Upper lobe of left lung (tissue), 6 donors: ENCODE measurements around the gene MRPL58. TPM values are rescaled to one million over a fixed set of nuclear protein-coding genes. Genes with fewer than 3 reads are reported as not detected.

Experiments used
- ATAC-seq, 2 donors: fragments of 200-7000 bp; cut with Tn5 transposase; one replicate each; pipeline ENCODE4 v1.9.1; 2022; ENCODE audit warnings: mild to moderate bottlenecking in 2 of 2, moderate library complexity in 2 of 2; ENCODE audit not compliant: low FRiP score in 2 of 2
- DNase-seq, 2 donors: peaks; one replicate each; pipeline ENCODE4 v3.0.0-alpha.2; 2019 to 2020
- H3K27ac ChIP-seq, 4 donors: fragments of 200-600 bp; sonication (generic); one replicate each; pipeline ENCODE4 v1.5.1; 2016 to 2019
- H3K27me3 ChIP-seq, 4 donors: fragments of 200-600 bp; sonication (generic); one replicate each; pipeline ENCODE4 v1.5.1; 2017 to 2019
- H3K36me3 ChIP-seq, 4 donors: fragments of 200-600 bp; sonication (generic); one replicate each; pipeline ENCODE4 v1.5.1; 2016 to 2019
- H3K4me1 ChIP-seq, 4 donors: fragments of 200-600 bp; sonication (generic); one replicate each; pipeline ENCODE4 v1.5.1; 2018 to 2019
- H3K4me3 ChIP-seq, 4 donors: fragments of 200-600 bp; sonication (generic); one replicate each; pipeline ENCODE4 v1.5.1; 2017 to 2019; ENCODE audit warnings: mild to moderate bottlenecking in 2 of 4, moderate library complexity in 1 of 4
- H3K9me3 ChIP-seq, 4 donors: fragments of 200-600 bp; sonication (generic); one replicate each; pipeline ENCODE4 v1.5.1; 2018 to 2019
- EP300 ChIP-seq, 4 donors: sonication (generic); formaldehyde crosslinking; IDR thresholded peaks; one replicate each; pipeline ENCODE4 v1.5.1; 2017; ENCODE audit warnings: antibody characterized with exemption in 4 of 4, control low read depth in 2 of 4
- POLR2A ChIP-seq, 4 donors: fragments of 450-650 bp; IDR thresholded peaks; one replicate each; pipeline ENCODE4 v1.5.1; 2016 to 2017; ENCODE audit warnings: antibody characterized with exemption in 4 of 4, mild to moderate bottlenecking in 2 of 4
- POLR2AphosphoS5 ChIP-seq, 2 donors: sonication (generic); formaldehyde crosslinking; IDR thresholded peaks; one replicate each; pipeline ENCODE4 v1.5.1; 2017; ENCODE audit warnings: antibody characterized with exemption in 2 of 2
- WGBS, 2 donors: methylation state at CpG; one replicate each; pipeline ENCODE4 v1.1.5; 2017 to 2018; 5-methylcytosine and 5-hydroxymethylcytosine counted together
- total RNA-seq, 6 donors: library from RNA; depleted of rRNA in 4 of 6; stranded (reverse); fragments of >200 nt in 4 of 6; gene quantifications; one replicate each; pipeline versions ENCODE4 v1.1.0 to v1.2.1, GENCODE V29; 2016 to 2021
- TF ChIP-seq, protein P1 (sequence below), 6 experiments: fragments of 450-650 bp in 4 of 6; fragments of 200-600 bp in 2 of 6; sonication (generic) in 2 of 6; IDR thresholded peaks; one replicate each; pipeline ENCODE4 v1.5.1; 2016 to 2019; ENCODE audit warnings: antibody characterized with exemption in 6 of 6
- donor health status: DM: no; HTN: no; CAD: no; lungs with moderate emphysema.
- donor health status: DM: no; HTN: yes; CAD: no; lungs with severe emphysema.

Gene MRPL58
- total RNA-seq, 6 donors from 2014 or later, result 10.5 to 41.0 (median 21.8) TPM

- H3K36me3 ChIP-seq, result no peaks in the 10 kb centered on the region
- H3K9me3 ChIP-seq, result no peaks in the 10 kb centered on the region
- TF ChIP-seq POLR2A (IDR thresholded peaks at IDR 0.05) (peak in 1 of 4 donors; percentile 51), POLR2AphosphoS5 (IDR thresholded peaks at IDR 0.05) (peak in 1 of 2 donors; percentile 43), EP300 (IDR thresholded peaks at IDR 0.05) (no peak)
- TF ChIP-seq, protein P1, sequence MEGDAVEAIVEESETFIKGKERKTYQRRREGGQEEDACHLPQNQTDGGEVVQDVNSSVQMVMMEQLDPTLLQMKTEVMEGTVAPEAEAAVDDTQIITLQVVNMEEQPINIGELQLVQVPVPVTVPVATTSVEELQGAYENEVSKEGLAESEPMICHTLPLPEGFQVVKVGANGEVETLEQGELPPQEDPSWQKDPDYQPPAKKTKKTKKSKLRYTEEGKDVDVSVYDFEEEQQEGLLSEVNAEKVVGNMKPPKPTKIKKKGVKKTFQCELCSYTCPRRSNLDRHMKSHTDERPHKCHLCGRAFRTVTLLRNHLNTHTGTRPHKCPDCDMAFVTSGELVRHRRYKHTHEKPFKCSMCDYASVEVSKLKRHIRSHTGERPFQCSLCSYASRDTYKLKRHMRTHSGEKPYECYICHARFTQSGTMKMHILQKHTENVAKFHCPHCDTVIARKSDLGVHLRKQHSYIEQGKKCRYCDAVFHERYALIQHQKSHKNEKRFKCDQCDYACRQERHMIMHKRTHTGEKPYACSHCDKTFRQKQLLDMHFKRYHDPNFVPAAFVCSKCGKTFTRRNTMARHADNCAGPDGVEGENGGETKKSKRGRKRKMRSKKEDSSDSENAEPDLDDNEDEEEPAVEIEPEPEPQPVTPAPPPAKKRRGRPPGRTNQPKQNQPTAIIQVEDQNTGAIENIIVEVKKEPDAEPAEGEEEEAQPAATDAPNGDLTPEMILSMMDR (IDR thresholded peaks at IDR 0.05), result no peak
- H3K27ac ChIP-seq, result peak within 1 kb of the TSS; percentile 64 to 82 (median 78)
- peak within 1 kb of the TSS; percentile 73 to 91 (median 78) for H3K4me3 ChIP-seq
- H3K4me1 ChIP-seq, result peaks cover 25 to 47% (median 32%) of the 10 kb centered on the region in 4 donors
- peak; percentile 28 to 83 for ATAC-seq
- H3K27me3 ChIP-seq, result peaks cover 0 to 10% (median 7%) of the 10 kb centered on the region in 4 donors
- DNase-seq, result peak; percentile 86 to 96
- WGBS, 2 donors, result 0 to 1% methylated on average over 22 to 55 of the region's 95 CpGs
Observed at GRCh38 chr17:74972107-74972972, 40.1 kb upstream of the MRPL58 start, which contains the start of gene HID1. HID1 (minus strand) TSS chr17:74972759; CDS start chr17:74972656, 103 bp downstream.

GRCh38 chr17:74972973-74973328 is 39.5 kb upstream of the MRPL58 start:
- peak overlapping the region; percentile 64 to 82 (median 78) for H3K27ac ChIP-seq
- no peak for ATAC-seq
- TF ChIP-seq, protein P1 (IDR thresholded peaks at IDR 0.05), result no peak
- TF ChIP-seq POLR2A (IDR thresholded peaks at IDR 0.05), result no peak
- no peak for TF ChIP-seq POLR2AphosphoS5 (IDR thresholded peaks at IDR 0.05)

GRCh38 chr17:74975943-74976342 is 36.5 kb upstream of the MRPL58 start:
- H3K4me1 ChIP-seq, result peaks cover 14 to 23% (median 19%) of the 10 kb centered on the region in 4 donors
- DNase-seq (no peak), ATAC-seq (no peak)
- TF ChIP-seq POLR2A (IDR thresholded peaks at IDR 0.05) (no peak), POLR2AphosphoS5 (IDR thresholded peaks at IDR 0.05) (no peak), EP300 (IDR thresholded peaks at IDR 0.05) (no peak)
- TF ChIP-seq, protein P1 (IDR thresholded peaks at IDR 0.05), result no peak
- no peak overlapping the region for H3K27ac ChIP-seq
- H3K27me3 ChIP-seq, result peaks cover 0 to 10% (median 7%) of the 10 kb centered on the region in 4 donors
- H3K36me3 ChIP-seq, result no peaks in the 10 kb centered on the region
- H3K9me3 ChIP-seq, result no peaks in the 10 kb centered on the region
- 85 to 87% methylated on average over 4 of the region's 4 CpGs for WGBS, 2 donors
- no peak overlapping the region for H3K4me3 ChIP-seq

More at GRCh38 chr17:74972973-74973328, 39.5 kb upstream of the MRPL58 start:
- Histone ChIP-seq H3K4me3 (peak overlapping the region; percentile 73 to 91 (median 78)), H3K4me1 (peaks cover 25 to 46% (median 32%) of the 10 kb centered on the region in 4 donors), H3K27me3 (peaks cover 0 to 10% (median 7%) of the 10 kb centered on the region in 4 donors), H3K9me3 (no peaks in the 10 kb centered on the region), H3K36me3 (no peaks in the 10 kb centered on the region)
- 18 to 22% methylated on average over 17 of the region's 17 CpGs for WGBS, 2 donors
- DNase-seq, result no peak

DNA sequence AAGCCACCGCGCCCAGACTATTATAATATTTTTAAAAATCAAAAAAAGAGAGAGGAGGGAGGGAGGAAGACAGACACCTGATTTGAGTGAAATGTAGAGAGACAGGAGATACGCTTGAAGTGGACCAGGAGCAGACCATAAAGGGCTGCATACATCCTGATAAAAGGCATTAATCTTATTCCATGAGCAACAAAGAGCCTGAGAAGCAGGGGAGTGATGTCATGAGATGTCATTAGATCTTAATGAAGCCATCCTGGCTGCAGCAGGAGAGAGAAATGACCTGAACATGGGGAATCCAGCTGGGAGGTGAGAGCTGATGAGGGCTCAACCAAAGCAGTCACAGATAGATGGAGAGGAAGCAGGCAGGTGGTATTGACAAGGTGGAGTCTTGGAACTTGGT is 34.7 kb upstream of the MRPL58 start:
- H3K36me3 ChIP-seq, result no peaks in the 10 kb centered on the region
- H3K4me3 ChIP-seq, result no peak overlapping the region
- DNase-seq (no peak), ATAC-seq (no peak)
- TF ChIP-seq, protein P1 (IDR thresholded peaks at IDR 0.05), result no peak
- no peak for TF ChIP-seq POLR2AphosphoS5 (IDR thresholded peaks at IDR 0.05)
- no peak for TF ChIP-seq EP300 (IDR thresholded peaks at IDR 0.05)
- no peak for TF ChIP-seq POLR2A (IDR thresholded peaks at IDR 0.05)
- peaks cover 0 to 4% (median 2%) of the 10 kb centered on the region in 4 donors for H3K27me3 ChIP-seq
- 95 to 96% methylated on average over 3 of the region's 3 CpGs for WGBS, 2 donors
- peaks cover 10 to 20% (median 19%) of the 10 kb centered on the region in 4 donors for H3K4me1 ChIP-seq
- no peaks in the 10 kb centered on the region for H3K9me3 ChIP-seq
- H3K27ac ChIP-seq, result no peak overlapping the region
